NCI-H2081 treated with DMSO at 0.1 percent for 48 hours (cell line): Measurements from ENCODE around the gene MAMDC2.

Experiments used
- DNase-seq: peaks from one replicate; lab custom pipeline; 2025; lab: John Stamatoyannopoulos, UW

Gene MAMDC2

GRCh38 chr9:70043689-70044489 lies at the start of gene MAMDC2:
Gene MAMDC2 (plus strand): TSS chr9:70043848. CDS start chr9:70044198, 350 bp downstream.
- no peak for DNase-seq

- no peak for DNase-seq
Measured at GRCh38 chr9:69995846-69996245, 47.8 kb upstream of the MAMDC2 start.

- DNase-seq = no peak
Measured at GRCh38 chr9:69996967-69997366, 46.7 kb upstream of the MAMDC2 start.

GRCh38 chr9:69997524-69997923 lies 46.1 kb upstream of the MAMDC2 start:
- no peak for DNase-seq

- DNase-seq = no peak
Measured at GRCh38 chr9:69999315-69999714, 44.3 kb upstream of the MAMDC2 start.

- no peak for DNase-seq
Measured at GRCh38 chr9:70000469-70000868, 43.2 kb upstream of the MAMDC2 start.

- no peak for DNase-seq
Measured at GRCh38 chr9:70003901-70004714, 39.5 kb upstream of the MAMDC2 start.

- no peak for DNase-seq
Measured at GRCh38 chr9:70006306-70006705, 37.3 kb upstream of the MAMDC2 start.

GRCh38 chr9:70007831-70008230 lies 35.8 kb upstream of the MAMDC2 start:
- DNase-seq = no peak

GRCh38 chr9:70010015-70010414 lies 33.6 kb upstream of the MAMDC2 start:
- DNase-seq = no peak

- DNase-seq = no peak
Measured at GRCh38 chr9:70011366-70011765, 32.3 kb upstream of the MAMDC2 start.

GRCh38 chr9:70012569-70012968 lies 31.1 kb upstream of the MAMDC2 start:
- DNase-seq = no peak

- no peak for DNase-seq
Measured at GRCh38 chr9:70013598-70014196, 30.0 kb upstream of the MAMDC2 start.

GRCh38 chr9:70015099-70015498 lies 28.5 kb upstream of the MAMDC2 start:
- DNase-seq = no peak

- DNase-seq = no peak
Measured at GRCh38 chr9:70020217-70020616, 23.4 kb upstream of the MAMDC2 start.

GRCh38 chr9:70020991-70021571 lies 22.6 kb upstream of the MAMDC2 start:
- DNase-seq = no peak

- DNase-seq = no peak
Measured at GRCh38 chr9:70028287-70028686, 15.4 kb upstream of the MAMDC2 start.

GRCh38 chr9:70030156-70030555 lies 13.5 kb upstream of the MAMDC2 start:
- no peak for DNase-seq

- DNase-seq = no peak
Measured at GRCh38 chr9:70031141-70031545, 12.5 kb upstream of the MAMDC2 start.

- DNase-seq = peak; percentile 57
Measured at GRCh38 chr9:70034271-70034711, 9.4 kb upstream of the MAMDC2 start.

- DNase-seq = no peak
Measured at GRCh38 chr9:70035691-70036090, 8.0 kb upstream of the MAMDC2 start.

GRCh38 chr9:70036641-70037040 lies 7.0 kb upstream of the MAMDC2 start:
- DNase-seq = no peak
